CD4-positive, CD25-positive, alpha-beta regulatory T cell (primary cell): ENCODE measurements around the gene DNMT3L. TPM values are rescaled to one million over a fixed set of nuclear protein-coding genes. Genes with fewer than 3 reads are reported as not detected.
A peak's percentile ranks its signal among the peaks of the same experiment; 100 is the strongest.

Experiments used
- ATAC-seq, 2 donors: fragments of 150-1000 bp; cut with Tn5 transposase; one replicate each; pipeline ENCODE4 v1.10.0; 2021; ENCODE audit warnings: low read depth in 2 of 2, moderate number of reproducible peaks in 2 of 2, moderate library complexity in 1 of 2
- DNase-seq, 3 donors: peaks; one replicate each; pipeline versions ENCODE4 v3.0.0 to v3.0.0-alpha.2; 2012 to 2022; ENCODE audit warnings: mixed read lengths in 1 of 3
- H3K27ac ChIP-seq: one replicate; pipeline ENCODE4 v1.7.0; 2013; ENCODE audit warnings: mild to moderate bottlenecking, low read length; ENCODE audit not compliant: insufficient read depth, poor library complexity, severe bottlenecking
- H3K27me3 ChIP-seq: one replicate; pipeline ENCODE4 v1.7.0; 2013; ENCODE audit warnings: low read length; ENCODE audit not compliant: control insufficient read depth, insufficient read depth
- H3K36me3 ChIP-seq: one replicate; pipeline ENCODE4 v1.7.0; 2013; ENCODE audit warnings: mild to moderate bottlenecking, low read length, moderate library complexity; ENCODE audit not compliant: control insufficient read depth, insufficient read depth
- H3K4me1 ChIP-seq: 2 replicates; pipeline ENCODE4 v1.7.0; 2013; ENCODE audit warnings: mild to moderate bottlenecking, low read length; ENCODE audit not compliant: insufficient read depth, control insufficient read depth, poor library complexity, severe bottlenecking
- H3K4me3 ChIP-seq: one replicate; pipeline ENCODE4 v1.7.0; 2013; ENCODE audit warnings: low read depth, mild to moderate bottlenecking, low read length, moderate library complexity
- H3K9me3 ChIP-seq, 2 experiments: 1 replicate in 1 of 2; 2 replicates in 1 of 2; pipeline ENCODE4 v1.7.0; 2013; ENCODE audit warnings: low read length in 2 of 2, mild to moderate bottlenecking in 1 of 2, moderate library complexity in 1 of 2; ENCODE audit not compliant: control insufficient read depth in 2 of 2
- H3K27ac Mint-ChIP-seq, 3 donors: one replicate each; pipeline ENCODE4 v1.8.0; 2020 to 2022; ENCODE audit warnings: mild to moderate bottlenecking in 3 of 3, mixed read lengths in 3 of 3, moderate library complexity in 2 of 3
- H3K27me3 Mint-ChIP-seq: one replicate; pipeline ENCODE4 v1.8.0; 2022; ENCODE audit warnings: mild to moderate bottlenecking, mixed read lengths
- H3K36me3 Mint-ChIP-seq: one replicate; pipeline ENCODE4 v1.8.0; 2020; ENCODE audit warnings: mixed read lengths
- H3K4me1 Mint-ChIP-seq, 4 donors: one replicate each; pipeline ENCODE4 v1.8.0; 2020 to 2022; ENCODE audit warnings: mixed read lengths in 4 of 4, mild to moderate bottlenecking in 1 of 4
- H3K4me3 Mint-ChIP-seq, 4 donors: one replicate each; pipeline ENCODE4 v1.8.0; 2020 to 2022; ENCODE audit warnings: mild to moderate bottlenecking in 4 of 4, mixed read lengths in 4 of 4, moderate library complexity in 3 of 4
- H3K9me3 Mint-ChIP-seq, 7 donors: one replicate each; pipeline ENCODE4 v1.8.0; 2020 to 2022; ENCODE audit warnings: mixed read lengths in 7 of 7, mild to moderate bottlenecking in 3 of 7, moderate library complexity in 2 of 7
- polyA plus RNA-seq, 4 donors: library from polyadenylated mRNA; unstranded; fragments of 300-500 nt; fragmentation: Illumina TruSeq; gene quantifications; one replicate each; pipeline ENCODE4 v1.2.3, GENCODE V29; 2021
- total RNA-seq: library from RNA; stranded (reverse); gene quantifications from one replicate; pipeline ENCODE4 v1.2.3, GENCODE V29; 2022

Gene DNMT3L
- total and polyA plus RNA-seq, 5 donors from 2014 or later: not detected

DNA sequence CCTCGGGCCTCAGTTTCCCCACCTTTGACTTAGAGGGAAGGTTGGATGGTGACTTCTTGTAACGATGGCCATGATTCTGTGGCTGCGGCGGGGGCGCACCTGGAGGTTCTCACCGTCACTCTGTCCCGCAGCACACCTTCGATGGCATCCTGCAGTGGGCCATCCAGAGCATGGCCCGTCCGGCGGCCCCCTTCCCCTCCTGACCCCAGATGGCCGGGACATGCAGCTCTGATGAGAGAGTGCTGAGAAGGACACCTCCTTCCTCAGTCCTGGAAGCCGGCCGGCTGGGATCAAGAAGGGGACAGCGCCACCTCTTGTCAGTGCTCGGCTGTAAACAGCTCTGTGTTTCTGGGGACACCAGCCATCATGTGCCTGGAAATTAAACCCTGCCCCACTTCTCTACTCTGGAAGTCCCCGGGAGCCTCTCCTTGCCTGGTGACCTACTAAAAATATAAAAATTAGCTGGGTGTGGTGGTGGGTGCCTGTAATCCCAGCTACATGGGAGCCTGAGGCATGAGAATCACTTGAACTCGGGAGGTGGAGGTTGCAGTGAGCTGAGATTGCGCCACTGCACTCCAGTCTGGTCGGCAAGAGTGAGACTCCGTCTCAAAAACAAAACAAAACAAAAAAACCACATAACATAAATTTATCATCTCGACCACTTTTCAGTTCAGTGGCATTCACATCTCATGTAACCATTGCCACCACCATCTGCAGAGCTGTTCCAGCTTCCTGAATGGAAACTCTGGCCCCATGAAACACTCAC, 36.0 kb upstream of the DNMT3L start:
- peak; percentile 45 to 73 (median 55) for DNase-seq
- Histone ChIP-seq H3K27me3 (no peaks in the 10 kb centered on the region), H3K4me1 (peaks cover 67% of the 10 kb centered on the region), H3K27ac (peak overlapping the region; percentile 47), H3K4me3 (no peak overlapping the region), H3K9me3 (no peaks in the 10 kb centered on the region), H3K36me3 (no peaks in the 10 kb centered on the region)
- Mint-ChIP-seq H3K36me3 (no peaks in the 10 kb centered on the region), H3K9me3 (no peaks in the 10 kb centered on the region), H3K27ac (peak overlapping the region; percentile 43 to 90 (median 47)), H3K4me1 (peaks cover 0 to 53% (median 19%) of the 10 kb centered on the region in 4 donors), H3K4me3 (peak overlapping the region; percentile 46 to 96 (median 81)), H3K27me3 (peaks cover 4% of the 10 kb centered on the region)
- peak; percentile 28 to 39 for ATAC-seq

DNA sequence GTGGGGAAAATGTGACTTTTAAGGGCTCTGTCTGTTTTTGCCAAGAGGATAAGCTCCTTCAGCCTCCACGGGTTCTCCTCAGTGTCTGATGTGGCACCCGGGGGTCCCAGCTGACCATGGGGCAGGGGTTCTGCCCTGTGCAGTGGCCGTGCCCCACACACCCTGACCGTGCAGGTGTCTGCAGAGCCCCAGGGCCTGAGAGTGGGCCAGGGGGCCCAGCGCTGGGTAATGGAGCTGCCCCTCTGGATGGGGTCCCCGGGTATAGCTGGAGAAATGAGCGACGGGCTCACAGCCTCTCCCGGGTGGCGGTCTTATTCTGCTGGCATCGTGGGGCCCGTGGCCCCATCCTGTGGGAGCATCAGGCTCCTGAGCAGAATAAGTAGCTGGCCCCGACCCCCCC, 35.2 kb upstream of the DNMT3L start:
- Histone ChIP-seq H3K36me3 (no peaks in the 10 kb centered on the region), H3K4me1 (peaks cover 61% of the 10 kb centered on the region), H3K9me3 (no peaks in the 10 kb centered on the region), H3K4me3 (no peak overlapping the region), H3K27ac (no peak overlapping the region), H3K27me3 (no peaks in the 10 kb centered on the region)
- H3K9me3 Mint-ChIP-seq: no peaks in the 10 kb centered on the region
- H3K4me3 Mint-ChIP-seq: no peak overlapping the region
- H3K4me1 Mint-ChIP-seq: peaks cover 0 to 47% (median 14%) of the 10 kb centered on the region in 4 donors
- DNase-seq: no peak
- no peak overlapping the region for H3K27ac Mint-ChIP-seq
- ATAC-seq: no peak
- H3K27me3 Mint-ChIP-seq: peaks cover 4% of the 10 kb centered on the region
- no peaks in the 10 kb centered on the region for H3K36me3 Mint-ChIP-seq

DNA sequence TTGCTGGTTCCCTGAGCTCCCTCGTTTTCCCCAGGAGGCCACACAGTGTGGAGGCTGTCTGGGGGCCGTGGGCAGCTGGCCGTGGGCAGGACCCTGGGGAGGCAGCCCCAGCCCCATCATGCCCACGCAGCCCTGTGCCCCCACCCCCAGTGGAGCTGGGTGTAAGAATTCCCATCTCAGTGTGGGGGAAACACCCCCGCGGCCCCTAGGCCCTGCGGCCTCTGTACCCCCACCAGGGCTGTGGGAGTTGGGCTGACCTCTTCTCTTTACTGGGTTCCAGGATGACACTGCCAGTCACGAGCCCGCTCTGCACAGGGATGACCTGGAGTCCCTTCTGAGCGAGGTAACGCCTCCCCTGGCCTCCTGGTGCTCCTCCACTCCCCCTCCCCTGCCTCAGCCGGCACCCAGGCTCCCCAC, 34.4 kb upstream of the DNMT3L start:
- Histone ChIP-seq H3K4me3 (no peak overlapping the region), H3K9me3 (no peaks in the 10 kb centered on the region), H3K27ac (no peak overlapping the region), H3K27me3 (no peaks in the 10 kb centered on the region), H3K4me1 (peaks cover 53% of the 10 kb centered on the region), H3K36me3 (no peaks in the 10 kb centered on the region)
- peaks cover 0 to 39% (median 10%) of the 10 kb centered on the region in 4 donors for H3K4me1 Mint-ChIP-seq
- H3K36me3 Mint-ChIP-seq: no peaks in the 10 kb centered on the region
- DNase-seq: no peak
- peaks cover 4% of the 10 kb centered on the region for H3K27me3 Mint-ChIP-seq
- H3K9me3 Mint-ChIP-seq: no peaks in the 10 kb centered on the region
- H3K4me3 Mint-ChIP-seq: no peak overlapping the region
- no peak for ATAC-seq
- no peak overlapping the region for H3K27ac Mint-ChIP-seq

DNA sequence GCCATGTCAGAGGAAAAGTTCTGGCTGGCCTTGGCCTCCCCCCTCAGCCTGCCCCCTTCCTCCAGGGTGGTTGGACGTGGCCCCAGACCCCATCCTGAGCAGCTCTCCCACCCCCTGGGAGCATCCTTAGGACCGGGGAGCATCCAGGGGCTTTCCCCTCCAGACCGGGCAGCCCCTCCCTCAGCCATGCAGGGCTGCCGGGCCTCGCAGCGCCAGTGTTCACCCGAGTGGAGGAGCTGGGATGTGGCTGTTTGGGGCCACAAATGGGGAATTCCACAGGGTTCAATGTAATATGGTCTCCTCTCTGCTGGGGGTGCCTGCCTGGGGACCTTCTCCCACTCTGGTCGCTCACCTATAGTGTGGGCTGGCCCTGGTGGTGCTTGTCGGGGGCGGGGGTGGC, 33.9 kb upstream of the DNMT3L start:
- no peaks in the 10 kb centered on the region for H3K9me3 Mint-ChIP-seq
- H3K4me1 Mint-ChIP-seq: peaks cover 0 to 35% (median 11%) of the 10 kb centered on the region in 4 donors
- Histone ChIP-seq H3K27ac (no peak overlapping the region), H3K4me1 (peaks cover 48% of the 10 kb centered on the region), H3K9me3 (no peaks in the 10 kb centered on the region), H3K27me3 (no peaks in the 10 kb centered on the region), H3K36me3 (no peaks in the 10 kb centered on the region), H3K4me3 (no peak overlapping the region)
- H3K27ac Mint-ChIP-seq: peak overlapping the region in 1 of 3 donors; percentile 62
- no peaks in the 10 kb centered on the region for H3K36me3 Mint-ChIP-seq
- peaks cover 4% of the 10 kb centered on the region for H3K27me3 Mint-ChIP-seq
- no peak for DNase-seq
- peak overlapping the region in 1 of 4 donors; percentile 47 for H3K4me3 Mint-ChIP-seq
- ATAC-seq: no peak

DNA sequence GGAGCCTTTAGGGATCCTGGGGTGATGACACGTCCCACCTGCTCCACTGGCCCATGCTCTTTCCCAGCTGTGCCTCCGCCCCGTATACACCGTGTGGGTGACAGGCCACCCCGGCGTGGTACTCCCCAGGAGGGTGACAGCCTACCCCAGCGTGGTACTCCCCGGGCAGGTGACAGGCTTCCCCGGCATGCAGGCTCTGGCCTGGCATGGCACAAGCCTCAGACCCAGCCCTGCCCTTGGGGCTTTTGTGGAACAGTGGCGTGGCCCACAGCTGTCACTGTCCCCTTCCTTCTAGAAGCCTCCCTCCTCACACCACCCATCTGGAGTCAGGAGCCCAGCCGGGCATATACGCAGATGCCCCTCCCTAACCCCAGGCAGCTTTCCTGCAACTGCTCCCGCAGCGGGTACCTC, 33.5 kb upstream of the DNMT3L start:
- no peaks in the 10 kb centered on the region for H3K36me3 Mint-ChIP-seq
- peaks cover 0 to 40% (median 13%) of the 10 kb centered on the region in 4 donors for H3K4me1 Mint-ChIP-seq
- no peak overlapping the region for H3K27ac ChIP-seq
- no peaks in the 10 kb centered on the region for H3K9me3 ChIP-seq
- no peak overlapping the region for H3K4me3 ChIP-seq
- no peak for ATAC-seq
- no peaks in the 10 kb centered on the region for H3K27me3 ChIP-seq
- no peaks in the 10 kb centered on the region for H3K36me3 ChIP-seq
- peaks cover 4% of the 10 kb centered on the region for H3K27me3 Mint-ChIP-seq
- no peak for DNase-seq
- peak overlapping the region in 1 of 4 donors; percentile 47 for H3K4me3 Mint-ChIP-seq
- no peaks in the 10 kb centered on the region for H3K9me3 Mint-ChIP-seq
- H3K27ac Mint-ChIP-seq: peak overlapping the region in 2 of 3 donors; percentile 62 to 89
- H3K4me1 ChIP-seq: peaks cover 46% of the 10 kb centered on the region

DNA sequence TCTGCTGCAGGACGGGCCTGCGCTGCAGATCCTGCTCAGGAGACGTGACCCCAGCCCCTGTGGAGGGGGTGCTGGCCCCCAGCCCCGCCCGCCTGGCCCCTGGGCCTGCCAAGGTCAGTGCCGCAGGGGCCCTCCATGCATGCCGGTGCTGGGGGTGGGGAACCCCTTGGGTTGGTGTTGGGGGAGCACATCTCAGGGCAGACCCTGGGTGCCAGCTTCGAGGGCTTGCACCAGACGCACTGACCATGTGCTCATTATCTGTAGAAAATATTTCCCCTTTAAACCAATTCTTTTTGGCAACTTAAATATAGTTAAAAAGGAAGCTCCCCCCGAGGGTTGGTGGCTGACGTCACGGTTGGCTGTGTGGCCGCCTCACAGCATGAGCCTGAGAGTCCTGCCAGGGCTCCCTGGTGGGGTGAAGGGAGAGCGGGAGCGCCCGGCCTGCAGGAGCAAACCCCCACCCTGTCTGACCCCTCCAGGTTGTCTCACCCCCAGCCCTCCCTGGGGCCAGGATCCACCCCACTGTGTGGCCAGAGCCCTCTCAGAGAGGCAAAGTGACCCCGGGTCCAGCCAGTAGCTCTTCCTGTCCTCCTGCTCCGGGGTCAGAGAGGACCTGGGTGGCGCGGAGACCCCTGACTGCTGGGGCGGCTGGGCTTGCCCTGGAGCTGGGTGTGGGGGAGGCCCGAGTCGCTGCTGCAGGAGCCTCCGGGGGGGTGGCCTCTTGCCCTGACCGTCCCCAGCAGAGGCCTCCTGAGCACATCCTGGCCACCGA, 32.9 kb upstream of the DNMT3L start:
- Histone ChIP-seq H3K9me3 (no peaks in the 10 kb centered on the region), H3K36me3 (no peaks in the 10 kb centered on the region), H3K27me3 (no peaks in the 10 kb centered on the region), H3K27ac (no peak overlapping the region), H3K4me3 (no peak overlapping the region), H3K4me1 (peaks cover 45% of the 10 kb centered on the region)
- ATAC-seq (no peak), DNase-seq (no peak)
- peaks cover 4% of the 10 kb centered on the region for H3K27me3 Mint-ChIP-seq
- H3K4me1 Mint-ChIP-seq: peaks cover 0 to 40% (median 14%) of the 10 kb centered on the region in 4 donors
- no peaks in the 10 kb centered on the region for H3K36me3 Mint-ChIP-seq
- no peak overlapping the region for H3K27ac Mint-ChIP-seq
- peak overlapping the region in 1 of 4 donors; percentile 47 for H3K4me3 Mint-ChIP-seq
- H3K9me3 Mint-ChIP-seq: no peaks in the 10 kb centered on the region

DNA sequence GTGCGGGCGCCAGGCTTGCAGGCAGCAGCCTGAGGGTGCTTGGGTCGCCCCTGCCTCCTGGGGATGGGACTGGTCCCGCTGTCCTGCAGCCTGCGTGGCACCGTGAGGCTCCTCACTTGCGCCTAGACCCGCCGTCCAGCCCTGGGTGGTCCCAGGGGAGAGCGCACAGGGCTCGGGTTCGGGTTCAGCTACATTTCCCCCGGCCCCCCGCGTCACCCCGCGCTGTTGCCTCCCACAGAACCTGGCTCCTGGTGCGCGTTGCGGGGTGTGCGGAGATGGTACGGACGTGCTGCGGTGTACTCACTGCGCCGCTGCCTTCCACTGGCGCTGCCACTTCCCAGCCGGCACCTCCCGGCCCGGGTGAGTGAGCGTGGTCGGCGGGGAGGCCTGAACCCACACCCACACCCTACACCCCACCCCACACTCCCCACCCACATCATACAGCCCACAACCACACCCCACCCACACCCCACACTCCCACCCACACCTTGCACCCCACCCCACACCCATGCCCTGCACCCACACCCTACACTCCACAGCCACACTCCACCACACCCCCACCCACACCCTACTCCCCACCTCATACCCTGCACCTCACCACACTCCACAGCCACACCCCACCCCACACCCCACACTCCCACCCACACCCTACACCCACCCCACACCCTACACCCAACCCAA, 32.0 kb upstream of the DNMT3L start:
- Histone ChIP-seq H3K36me3 (no peaks in the 10 kb centered on the region), H3K27ac (no peak overlapping the region), H3K9me3 (no peaks in the 10 kb centered on the region), H3K4me1 (peaks cover 38% of the 10 kb centered on the region), H3K27me3 (no peaks in the 10 kb centered on the region), H3K4me3 (no peak overlapping the region)
- Mint-ChIP-seq H3K4me1 (peaks cover 0 to 34% (median 12%) of the 10 kb centered on the region in 4 donors), H3K4me3 (no peak overlapping the region), H3K9me3 (no peaks in the 10 kb centered on the region), H3K27me3 (peaks cover 4% of the 10 kb centered on the region), H3K27ac (no peak overlapping the region), H3K36me3 (no peaks in the 10 kb centered on the region)
- ATAC-seq: peak in 1 of 2 donors; percentile 34
- peak in 2 of 3 donors; percentile 37 to 57 for DNase-seq
